Activated CD4-positive, alpha-beta T cell treated with anti-CD3 and anti-CD28 coated beads for 1 hour (primary cell): ENCODE data around the gene AHNAK.
A peak's percentile ranks its signal among the peaks of the same experiment; 100 is the strongest.
"Not testable (repeated sequence)": the region's sequence is repeated elsewhere in the genome, so short reads cannot be mapped to it uniquely, and the experiment has no call there.

ENCODE experiments used
- DNase-seq: peaks from one replicate; pipeline ENCODE4 v3.0.0-alpha.2; 2020

The AHNAK gene

DNA sequence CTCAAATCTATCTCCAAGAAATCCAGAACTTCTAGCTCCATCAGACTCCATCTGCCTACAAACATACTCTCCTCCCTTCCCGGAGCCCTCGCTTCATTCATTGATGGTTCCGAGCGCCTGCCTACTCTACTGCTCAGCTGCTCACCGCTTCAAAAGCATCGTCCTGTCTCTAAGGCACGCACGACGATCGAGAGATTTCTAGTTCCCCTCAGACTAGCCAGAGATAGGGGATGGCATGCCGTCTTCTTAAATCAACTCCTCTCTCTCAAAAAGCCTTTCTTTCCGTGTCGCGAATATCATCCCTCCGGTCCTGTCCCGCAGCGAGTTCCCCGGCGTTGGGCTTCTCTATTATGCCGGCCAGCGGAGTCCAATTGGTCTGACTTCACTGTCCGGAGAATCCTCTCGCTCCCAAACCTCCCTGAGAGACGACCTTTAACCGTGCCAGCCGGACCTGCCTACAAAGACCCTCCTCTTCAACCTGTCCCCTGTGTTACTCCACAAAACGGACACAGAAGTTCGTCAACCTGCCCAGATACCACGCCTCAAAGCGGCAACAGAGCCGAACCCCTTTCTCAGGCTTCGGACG is 26.5 kb upstream of the AHNAK start:
- DNase-seq, result no peak

DNA sequence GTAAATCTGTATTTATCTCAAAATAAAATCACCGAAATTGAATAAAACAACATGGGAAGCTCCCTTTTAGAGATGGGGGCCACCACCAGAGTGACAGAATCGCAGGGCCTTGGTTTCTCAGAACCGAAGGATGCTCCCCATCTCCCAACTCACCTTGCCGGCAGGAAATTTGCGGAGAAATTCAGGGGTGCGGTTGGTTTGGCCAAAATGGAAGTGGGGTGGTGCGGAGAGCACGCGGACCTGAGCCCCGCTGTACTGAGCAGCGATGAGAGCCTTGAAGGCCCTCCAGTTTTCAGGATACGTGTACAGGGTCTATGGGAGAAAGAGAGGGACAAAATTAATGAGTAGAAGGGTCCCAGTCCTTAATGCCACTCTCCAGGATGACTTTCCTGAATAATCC is 25.8 kb upstream of the AHNAK start:
- no peak for DNase-seq

DNA sequence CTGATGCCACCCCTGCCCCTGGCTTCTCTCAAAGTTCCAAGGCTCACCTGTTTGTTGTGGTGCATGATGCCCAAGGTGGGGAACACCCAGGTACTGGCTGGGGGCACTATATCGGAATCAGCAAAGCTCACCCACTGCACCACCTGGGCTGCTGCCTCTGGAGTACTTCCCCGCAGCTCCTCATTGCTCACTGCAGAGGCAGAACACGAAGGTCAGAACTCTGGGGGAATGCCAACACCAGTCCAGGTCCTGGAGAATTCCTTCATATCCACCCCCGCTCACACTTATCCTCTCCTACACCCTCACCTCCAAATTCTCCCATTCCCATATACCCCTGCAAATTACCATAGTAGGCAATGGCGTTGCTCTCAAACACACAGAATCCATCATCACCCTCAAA is 24.9 kb upstream of the AHNAK start:
- not testable (repeated sequence) for DNase-seq

DNA sequence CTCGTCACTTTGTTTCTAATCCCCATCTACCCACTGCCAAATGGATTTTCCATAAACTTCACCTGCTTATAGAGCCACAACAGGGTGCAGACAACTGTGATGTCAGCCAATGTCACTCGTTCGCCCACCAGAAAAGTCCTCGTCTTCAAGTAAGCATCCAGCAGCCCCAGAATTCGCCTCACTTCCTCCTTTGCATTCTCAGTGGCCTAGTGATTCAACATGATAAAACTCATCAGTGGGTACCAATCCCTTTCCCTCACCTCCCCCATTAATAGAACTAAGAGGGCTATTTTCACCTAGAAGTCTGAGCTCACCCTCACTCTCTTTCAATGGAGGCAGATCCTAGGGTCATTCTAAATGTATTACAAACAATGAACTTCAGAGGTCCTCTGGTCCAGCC is 24.3 kb upstream of the AHNAK start:
- DNase-seq, result not testable (repeated sequence)

DNA sequence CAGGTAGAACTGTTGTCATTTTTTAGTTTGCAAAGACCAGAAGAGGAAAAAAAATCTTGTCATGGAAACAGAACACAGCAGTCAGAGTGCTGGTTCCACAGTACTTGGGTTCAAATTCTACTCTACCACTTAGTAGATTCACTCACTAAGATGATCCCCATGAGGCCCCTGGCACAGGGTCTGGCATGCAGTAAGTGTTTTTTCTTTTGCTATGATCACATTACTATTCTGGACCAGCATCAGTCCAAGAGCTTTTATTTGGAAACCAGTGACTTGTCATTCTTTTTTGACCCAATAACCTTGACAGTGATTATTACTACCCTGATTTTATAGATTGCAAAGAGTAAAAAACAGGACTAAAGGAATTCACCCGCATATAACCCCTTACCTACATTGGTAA is 23.0 kb upstream of the AHNAK start:
- no peak for DNase-seq

DNA sequence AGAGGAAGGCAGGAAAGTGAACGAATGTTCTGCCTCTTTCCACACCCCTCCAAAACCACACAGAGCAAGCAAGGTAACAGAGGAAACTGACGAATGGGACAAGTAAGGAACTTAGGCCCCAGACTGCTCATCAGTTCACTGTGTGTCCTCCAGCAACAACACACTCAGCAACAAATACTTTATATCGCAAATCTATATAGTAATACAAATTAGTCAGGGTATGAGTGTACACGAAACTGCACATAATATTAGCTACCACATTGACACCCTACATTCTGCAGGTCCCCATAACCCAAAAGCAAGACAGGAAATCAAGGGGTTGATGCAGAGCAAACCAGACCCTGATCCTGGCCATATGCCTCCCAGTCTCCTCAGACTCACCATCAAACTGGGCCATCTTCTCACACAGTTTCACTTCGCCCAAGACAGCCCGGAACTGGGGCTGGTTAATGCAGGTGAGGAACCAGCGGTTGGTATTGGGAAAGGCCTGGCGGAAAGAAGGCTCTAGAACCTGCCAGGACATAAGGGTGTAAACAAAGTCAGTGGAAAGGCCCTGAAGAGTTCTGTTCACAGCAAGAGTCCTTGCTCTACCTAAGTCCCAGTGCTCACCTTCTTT is 20.5 kb upstream of the AHNAK start:
- no peak for DNase-seq

DNA sequence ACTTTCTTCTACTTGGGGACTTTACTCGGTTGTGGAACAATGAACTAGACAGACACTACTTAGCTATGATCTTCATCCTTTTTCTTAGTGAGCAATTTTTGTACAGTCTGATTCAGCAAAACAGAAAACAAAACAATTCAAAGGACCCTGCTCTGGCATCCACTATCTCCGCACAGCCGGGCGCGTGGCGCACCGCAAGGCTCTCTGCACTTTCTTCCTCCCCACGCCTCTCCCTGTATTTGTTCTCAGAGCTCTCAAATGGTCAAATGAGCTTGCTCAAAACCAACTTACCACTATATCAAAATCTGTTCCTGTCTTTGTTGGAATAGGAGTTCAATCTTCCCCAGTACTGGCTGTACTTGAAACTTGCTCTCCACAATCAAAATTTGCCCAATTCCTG is 19.6 kb upstream of the AHNAK start:
- DNase-seq, result no peak

DNA sequence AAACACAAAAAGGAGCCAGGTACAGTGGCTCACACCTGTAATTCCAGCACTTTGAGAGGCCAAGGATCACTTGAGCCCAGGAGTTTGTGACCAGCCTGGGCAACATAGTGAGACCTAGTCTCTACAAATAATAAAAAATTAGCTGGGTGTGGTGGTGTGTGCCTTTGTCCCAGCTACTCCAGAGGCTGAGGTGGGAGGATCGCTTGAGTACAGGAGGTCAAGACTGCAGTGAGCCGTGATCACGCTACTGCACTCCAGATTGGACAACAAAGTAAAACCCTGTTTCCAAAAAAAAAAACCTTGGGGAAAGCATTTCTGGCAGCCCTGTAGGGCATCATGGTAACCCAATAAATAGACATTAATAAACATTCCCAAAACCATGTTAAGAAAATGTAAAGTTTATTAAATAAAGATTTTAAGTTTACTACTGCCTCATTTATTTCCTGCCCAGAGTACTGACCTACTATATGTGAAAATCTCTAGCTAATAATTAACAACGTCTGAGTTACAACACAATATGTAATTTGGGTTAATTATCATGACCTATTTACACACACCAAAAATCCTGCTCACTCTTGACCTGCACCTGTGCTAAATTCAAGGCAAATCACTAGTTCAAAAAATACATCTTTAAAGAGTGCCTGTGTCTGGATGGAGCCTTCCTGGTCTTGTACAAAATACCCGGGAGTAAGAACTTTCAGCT is 18.6 kb upstream of the AHNAK start:
- no peak for DNase-seq

DNA sequence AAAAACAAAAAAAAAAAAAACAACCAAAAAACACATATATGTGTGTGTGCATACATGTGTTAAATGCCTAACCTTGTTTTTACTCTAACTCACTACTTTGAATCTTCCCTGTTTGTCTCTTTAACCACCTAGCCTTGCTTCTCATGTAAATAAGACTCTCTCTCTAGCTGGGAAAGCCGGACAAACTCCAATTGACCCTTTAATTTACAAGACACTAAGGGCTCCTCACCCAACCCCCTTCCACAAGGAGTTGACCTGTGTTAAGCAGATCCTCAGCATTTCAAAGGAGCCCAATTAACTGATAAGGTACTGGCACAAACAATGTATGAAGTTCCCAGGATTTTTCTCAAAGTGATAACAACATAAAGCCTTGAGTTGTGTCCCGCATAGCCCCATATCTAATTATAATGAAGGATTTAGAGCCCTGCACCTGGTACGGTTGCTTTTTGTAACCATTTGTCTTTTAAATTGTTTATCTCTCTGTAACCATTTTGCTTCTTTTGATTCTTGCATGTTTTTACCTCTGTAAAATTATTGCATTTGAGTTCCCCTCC is 15.1 kb upstream of the AHNAK start:
- DNase-seq, result not testable (repeated sequence)

DNA sequence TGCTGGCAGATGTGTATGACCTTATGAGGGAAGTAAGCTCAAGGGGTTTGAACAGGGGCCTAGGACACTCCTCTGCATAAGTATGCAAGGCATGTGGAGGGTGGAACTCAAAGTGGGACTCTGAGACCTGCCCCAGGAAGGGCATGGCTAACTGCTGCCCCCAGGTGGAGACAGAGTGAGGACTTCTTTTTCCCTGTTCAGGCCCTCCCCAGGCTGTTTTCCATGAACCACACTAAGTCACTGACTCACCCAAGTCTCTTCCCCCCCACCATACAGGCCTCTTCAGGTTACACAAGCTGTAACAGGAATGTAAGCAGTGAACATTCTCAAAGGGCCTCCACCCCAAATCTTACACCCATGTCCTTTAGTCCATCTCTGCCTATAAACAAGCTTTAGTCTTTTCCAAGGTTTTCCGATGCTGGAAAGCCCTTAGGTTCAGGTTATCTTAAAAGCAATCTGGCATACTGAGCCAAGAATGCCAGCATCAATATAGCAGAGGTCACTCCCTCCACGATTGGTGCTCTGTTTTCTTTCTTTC is 14.0 kb upstream of the AHNAK start:
- peak; percentile 74 for DNase-seq

DNA sequence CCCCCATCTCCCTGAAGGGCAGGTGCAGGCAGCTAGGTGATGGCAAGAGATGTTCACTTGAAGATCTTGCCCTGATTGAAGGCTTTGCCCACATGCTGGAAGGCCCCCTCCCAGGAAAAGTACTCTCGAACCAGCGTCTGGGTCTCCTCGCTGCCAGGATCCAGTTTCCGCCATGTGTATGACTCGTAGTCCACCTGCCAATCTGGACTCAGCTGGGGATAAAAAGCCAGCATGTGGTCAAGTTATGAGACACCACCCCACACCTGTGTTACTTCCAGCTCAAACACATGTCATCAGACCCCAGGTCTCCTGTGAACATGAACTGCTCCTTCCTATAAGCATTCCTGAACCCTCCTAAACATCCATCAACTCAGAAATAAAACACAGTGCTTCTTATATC is 13.0 kb upstream of the AHNAK start:
- not testable (repeated sequence) for DNase-seq

DNA sequence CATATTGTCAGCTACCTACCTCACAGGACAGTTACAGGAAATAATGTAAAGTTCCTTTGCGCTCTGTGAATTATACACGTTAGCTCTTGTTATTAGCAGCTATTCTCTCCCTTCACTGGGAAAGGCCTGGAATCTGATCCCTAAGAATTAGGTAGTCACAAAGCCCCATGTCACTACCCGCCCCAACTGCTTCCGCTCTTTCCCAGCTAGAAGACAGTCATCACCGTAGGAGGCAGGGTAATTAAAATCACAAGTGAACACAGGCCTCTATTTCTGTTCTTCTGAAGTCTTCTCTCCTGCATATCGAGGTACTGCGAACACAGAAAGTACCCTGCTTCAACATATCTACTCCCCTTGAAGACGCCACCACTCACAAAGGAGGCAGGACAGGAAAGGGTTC is 12.6 kb upstream of the AHNAK start:
- DNase-seq, result no peak

DNA sequence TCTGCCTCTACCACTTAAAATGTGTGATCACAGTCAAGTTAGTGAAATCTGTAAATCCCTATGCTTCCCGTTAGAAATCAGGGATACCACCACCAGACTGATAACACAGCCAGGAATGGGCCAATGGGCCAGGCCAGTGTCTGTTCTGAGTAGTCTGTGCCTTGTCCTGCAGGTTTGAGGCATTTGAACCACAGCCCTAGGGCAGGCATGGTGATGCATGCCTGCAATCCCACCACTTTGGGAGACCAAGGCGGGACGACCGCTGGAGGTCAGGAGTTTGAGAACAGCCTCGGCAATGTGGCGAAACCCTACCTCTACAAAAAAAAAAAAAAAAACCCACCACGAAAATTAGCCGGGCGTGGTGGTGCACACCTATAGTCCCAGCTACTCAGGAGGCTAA is 12.1 kb upstream of the AHNAK start:
- DNase-seq, result no peak

DNA sequence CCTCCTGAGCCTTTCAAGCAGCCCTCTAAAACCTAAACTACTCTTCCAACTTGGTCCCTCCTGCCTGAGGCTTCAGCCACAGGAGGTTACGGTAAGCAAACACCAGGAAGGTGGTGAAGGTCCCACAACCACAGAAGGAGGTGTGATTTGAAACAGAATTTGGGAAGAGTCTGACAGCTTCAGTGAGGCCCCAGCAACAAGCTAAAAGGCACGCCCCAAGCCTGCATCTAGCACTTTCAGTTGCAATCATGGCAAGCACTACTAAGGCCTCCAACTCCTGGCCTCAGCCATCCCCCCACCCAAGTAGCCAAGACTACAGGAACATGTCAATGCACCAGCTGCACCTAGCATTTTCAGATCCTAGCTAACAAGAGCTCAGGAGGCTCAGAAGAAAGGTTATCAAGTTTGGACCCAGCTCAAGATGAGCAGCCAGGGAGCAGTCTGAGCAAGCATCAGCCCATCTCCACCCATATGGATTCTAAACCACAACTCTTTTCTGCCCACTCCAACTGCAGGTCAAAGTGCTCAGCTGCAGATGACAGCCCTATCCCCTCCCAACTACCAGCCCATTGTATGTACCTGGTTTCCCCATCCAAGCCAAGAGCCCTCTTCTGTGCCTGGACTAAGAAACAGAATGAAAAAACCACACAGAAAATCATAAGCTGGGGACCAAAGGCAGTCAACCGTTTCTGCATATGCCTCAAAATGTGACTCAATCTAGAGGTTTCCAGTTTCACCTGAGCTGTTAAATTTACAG is 10.4 kb upstream of the AHNAK start:
- no peak for DNase-seq

DNA sequence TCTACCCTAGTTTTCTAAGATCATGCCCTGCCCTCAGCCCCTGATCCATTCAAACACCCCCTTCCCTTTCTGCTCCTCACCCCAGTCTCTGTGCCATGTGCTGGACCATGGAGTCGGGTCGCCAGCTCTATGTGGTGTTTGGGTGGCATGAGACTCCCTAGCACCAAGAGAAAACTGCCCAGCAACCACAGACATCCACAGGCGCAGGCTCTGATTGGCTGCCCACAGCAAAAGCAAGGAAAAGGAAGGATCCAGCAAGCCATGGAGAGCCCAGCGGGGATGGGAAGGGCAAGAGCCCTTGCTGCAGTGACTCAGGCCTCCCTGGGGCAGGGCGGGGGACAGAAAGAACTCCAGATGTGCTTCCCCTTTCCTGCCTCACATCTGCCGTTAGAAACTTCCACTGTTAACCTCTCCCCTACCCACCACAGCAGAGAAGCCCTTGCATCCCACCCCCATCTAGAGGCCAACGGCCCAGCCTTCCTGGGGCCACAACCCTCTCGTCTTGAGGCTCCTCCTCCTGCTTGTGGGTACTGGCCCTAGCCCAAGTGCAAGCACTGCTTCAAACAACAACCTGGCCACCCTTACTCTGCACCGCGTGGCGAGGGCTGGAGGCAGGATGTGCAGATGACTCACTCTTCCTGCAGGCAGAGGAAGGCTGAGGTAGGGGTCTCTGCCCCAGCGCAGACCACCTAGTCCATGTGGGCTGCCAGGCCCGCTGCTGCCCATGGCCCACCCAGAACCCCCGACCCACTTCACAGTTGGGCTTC is 9.7 kb upstream of the AHNAK start:
- peak; percentile 62 for DNase-seq

DNA sequence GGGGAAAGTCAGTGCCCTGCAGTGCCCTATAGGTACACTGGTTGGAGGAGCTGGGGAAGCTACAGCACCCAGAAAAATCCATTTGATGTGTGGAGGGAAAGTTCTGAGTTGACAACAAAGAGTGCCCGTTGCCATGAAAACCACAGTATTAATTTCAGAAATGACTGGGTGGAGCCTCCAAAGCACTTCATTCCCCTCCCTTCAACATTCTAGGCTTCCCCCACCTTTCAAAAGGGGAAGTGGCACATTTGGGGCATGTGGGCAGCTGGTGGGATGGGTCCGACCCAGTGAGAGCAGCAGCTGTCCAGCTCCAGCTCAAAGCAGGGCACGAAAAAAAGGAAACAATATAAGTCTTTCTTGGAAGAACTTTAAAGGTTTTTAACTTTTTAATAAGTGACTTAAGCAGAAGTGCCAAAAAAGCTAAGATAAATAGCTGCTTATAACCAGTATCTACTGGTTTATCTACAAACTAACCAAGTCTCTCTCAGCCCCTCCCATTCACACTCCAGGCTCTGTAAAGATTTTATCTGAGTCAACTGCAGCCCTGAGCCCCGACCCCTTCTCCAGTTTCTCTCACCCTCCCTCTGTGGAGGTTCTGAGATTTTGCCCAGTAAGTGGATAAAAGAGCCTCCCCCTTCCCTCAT is 9.0 kb upstream of the AHNAK start:
- peak; percentile 31 for DNase-seq

DNA sequence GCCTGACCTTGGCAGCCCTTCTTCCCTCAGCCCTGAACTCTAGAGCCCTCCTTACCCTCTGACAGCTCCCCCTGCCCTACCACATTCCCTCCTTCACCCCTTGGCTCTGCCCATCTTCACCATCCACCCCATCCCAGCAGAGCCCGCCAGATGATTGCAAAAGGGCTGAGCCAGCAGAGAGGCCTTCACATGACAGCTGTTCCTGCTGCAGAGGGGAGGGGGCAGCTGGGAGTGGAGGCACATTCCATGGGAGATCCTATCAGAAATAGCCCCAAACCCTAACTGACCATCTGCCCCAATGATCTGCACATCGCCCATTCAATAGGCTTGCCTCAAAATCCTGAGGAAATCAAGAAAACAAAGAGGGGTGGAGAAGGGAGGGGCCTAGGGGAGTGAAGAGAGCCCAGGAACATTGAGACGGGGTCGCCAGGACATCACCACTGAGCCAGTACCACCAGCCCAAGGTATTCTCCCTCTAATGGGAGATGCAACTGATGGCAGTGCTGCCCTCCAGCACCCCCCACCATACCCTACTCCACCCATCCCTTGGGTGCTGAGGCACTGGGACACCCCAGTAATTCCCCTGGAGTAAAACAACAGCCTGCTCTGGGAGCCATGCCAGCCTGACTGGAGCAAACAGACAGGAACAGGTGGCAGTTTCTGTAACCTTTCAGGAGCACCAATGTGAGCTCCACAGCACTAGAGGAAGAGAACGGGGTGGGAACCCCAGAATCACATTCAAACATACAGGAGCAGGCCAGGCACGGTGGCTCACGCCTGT is 8.0 kb upstream of the AHNAK start:
- no peak for DNase-seq

DNA sequence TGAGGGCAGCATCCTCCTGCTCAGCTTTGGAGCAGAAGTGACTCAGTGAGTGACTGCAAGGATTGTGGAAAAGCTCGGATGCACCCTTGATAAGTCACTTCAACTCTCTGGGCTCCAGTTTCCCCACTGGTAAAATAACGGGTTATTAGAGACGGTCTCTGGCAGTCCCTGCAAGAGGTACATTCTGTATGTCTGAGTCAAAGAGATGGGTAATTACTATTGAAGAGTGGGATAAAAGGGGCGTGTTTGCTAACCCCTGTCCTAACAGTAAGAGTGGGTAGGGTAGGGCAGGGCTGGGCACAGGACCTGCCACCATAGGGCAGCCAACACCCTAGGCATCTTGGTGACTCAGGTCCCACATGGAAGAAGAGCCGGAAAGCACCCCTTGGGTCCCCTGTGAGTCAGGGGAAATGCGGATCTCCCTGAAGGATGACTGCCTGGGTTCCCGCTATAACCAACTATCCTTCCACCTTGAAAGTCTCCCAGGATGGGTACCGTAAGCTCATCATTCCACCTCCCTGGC is 7.3 kb upstream of the AHNAK start:
- DNase-seq, result no peak

DNA sequence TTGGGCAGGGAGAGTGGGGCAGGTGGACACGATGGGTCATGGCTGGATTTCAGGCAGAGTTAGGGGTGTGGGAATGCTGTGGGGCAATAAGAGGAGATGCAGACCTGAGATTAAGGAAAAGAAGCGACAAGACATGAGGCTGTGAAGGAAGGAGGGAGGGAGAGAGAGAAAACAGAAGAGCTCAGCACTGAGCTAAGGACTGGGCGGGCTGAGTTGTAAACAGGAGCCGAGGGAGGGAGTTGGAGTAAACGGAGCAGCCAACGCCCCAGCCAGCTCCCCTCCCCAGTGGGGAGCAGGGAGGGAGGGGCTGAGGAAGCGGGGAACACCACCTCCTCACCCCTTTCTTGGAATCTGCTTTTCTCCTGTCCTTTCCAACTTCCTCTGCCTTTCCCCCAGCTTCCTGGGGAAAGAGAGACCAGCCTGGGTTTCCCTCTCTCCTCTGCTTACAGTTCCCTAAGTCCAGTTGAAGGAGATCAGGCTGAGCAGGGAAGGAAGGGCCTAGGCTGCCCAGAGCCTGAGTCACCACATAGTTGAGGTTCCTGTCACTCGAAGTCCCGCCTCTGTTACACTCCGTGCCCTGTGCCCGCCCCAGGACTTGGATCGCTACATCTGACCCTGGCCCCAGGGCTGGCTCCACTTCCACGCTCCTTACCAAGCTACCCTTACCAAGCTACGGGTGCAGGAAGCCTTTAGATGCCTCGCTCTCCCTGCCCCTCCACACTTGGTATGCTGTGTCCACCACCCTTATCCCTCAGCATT is 6.7 kb upstream of the AHNAK start:
- peak; percentile 44 for DNase-seq

DNA sequence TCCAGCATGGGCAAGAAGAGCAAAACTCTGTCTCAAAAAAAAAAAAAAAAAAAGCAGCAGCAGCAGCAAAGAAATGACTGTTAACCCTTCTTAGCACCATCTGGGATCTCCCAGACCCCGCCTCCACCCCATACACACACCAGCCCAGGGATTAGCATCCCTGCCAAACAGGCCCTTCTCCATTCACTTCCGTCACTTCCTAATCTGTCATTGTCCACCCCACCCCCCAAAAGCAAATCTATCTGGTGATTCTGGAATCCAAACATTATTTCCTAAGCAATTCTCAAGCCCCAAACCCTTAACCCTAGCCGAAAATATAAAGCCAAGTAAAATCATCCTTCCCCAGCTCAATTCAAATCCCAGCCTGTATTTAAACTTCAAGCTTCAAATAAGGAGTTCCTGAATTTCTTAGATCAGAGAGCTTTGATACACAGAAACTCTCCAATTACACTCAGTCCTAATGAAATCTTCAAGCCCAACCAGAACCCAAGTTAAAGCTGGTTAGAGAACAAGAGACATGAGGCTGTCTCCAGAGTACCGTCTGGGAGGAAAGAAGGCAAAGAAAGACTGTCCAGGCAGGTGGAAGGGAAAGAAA is 6.0 kb upstream of the AHNAK start:
- no peak for DNase-seq
